HEK293 (cell line): ENCODE results near the gene DDAH1.

Experiments
- CTCF ChIA-PET: fragments of 350-600 bp; formaldehyde crosslinking; extraction: SDS; loops from one replicate; lab custom pipeline; 2021; ENCODE audit warnings: antibody characterized with exemption; lab: Yijun Ruan, JAX
- POLR2A ChIA-PET: fragments of 300-600 bp; formaldehyde crosslinking; extraction: SDS; loops from one replicate; lab custom pipeline; 2020; ENCODE audit warnings: antibody characterized with exemption, inconsistent platforms; lab: Yijun Ruan, JAX
- H3K27ac ChIP-seq: fragments of 200-500 bp; sonication (Bioruptor generic); 2 replicates; pipeline ENCODE4 v1.5.1; 2014; ENCODE audit warnings: low read depth, low read length, control low read depth, inconsistent platforms; ENCODE audit errors: extremely low read depth
- H3K36me3 ChIP-seq, 2 experiments: fragments of 200-500 bp in 1 of 2; sonication (Bioruptor generic) in 1 of 2; 1 replicate in 1 of 2; 2 replicates in 1 of 2; pipeline ENCODE4 v1.5.1; 2014 to 2017; ENCODE audit warnings: inconsistent platforms in 2 of 2, low read length in 2 of 2; ENCODE audit not compliant: control insufficient read depth in 2 of 2, insufficient read depth in 1 of 2
- H3K4me1 ChIP-seq: fragments of 200-500 bp; sonication (Bioruptor generic); 2 replicates; pipeline ENCODE4 v1.5.1; 2014; ENCODE audit warnings: mild to moderate bottlenecking, low read length, inconsistent platforms; ENCODE audit not compliant: control insufficient read depth, insufficient read depth
- H3K4me3 ChIP-seq: 2 replicates; pipeline ENCODE4 v1.5.1; 2011; ENCODE audit warnings: low read depth, mild to moderate bottlenecking, control low read depth, low read length, moderate library complexity
- H3K9me3 ChIP-seq: fragments of 200-500 bp; sonication (Bioruptor generic); 2 replicates; pipeline ENCODE4 v1.5.1; 2014; ENCODE audit warnings: low read depth, low read length, inconsistent platforms; ENCODE audit not compliant: control insufficient read depth, insufficient read depth
- MZF1 ChIP-seq: fragments of 450-650 bp; formaldehyde crosslinking; IDR thresholded peaks from 2 replicates; pipeline ENCODE4 v1.5.1; 2017; ENCODE audit warnings: missing biosample characterization, missing genetic modification characterization, borderline replicate concordance
- PATZ1 ChIP-seq: fragments of 450-650 bp; formaldehyde crosslinking; IDR thresholded peaks from 2 replicates; pipeline ENCODE4 v1.5.1; 2016; ENCODE audit warnings: missing biosample characterization, missing genetic modification characterization
- ZEB2 ChIP-seq: fragments of 450-650 bp; formaldehyde crosslinking; IDR thresholded peaks from 2 replicates; pipeline ENCODE4 v1.5.1; 2016; ENCODE audit warnings: missing biosample characterization, missing genetic modification characterization
- ZNF10 ChIP-seq: fragments of 450-650 bp; formaldehyde crosslinking; IDR thresholded peaks from 2 replicates; pipeline ENCODE4 v1.5.1; 2017; ENCODE audit warnings: missing biosample characterization, missing genetic modification characterization
- ZNF155 ChIP-seq: fragments of 450-650 bp; formaldehyde crosslinking; IDR thresholded peaks from 2 replicates; pipeline ENCODE4 v1.5.1; 2016; ENCODE audit warnings: missing biosample characterization, missing genetic modification characterization
- ZNF214 ChIP-seq: fragments of 450-650 bp; formaldehyde crosslinking; IDR thresholded peaks from 2 replicates; pipeline ENCODE4 v1.5.1; 2017; ENCODE audit warnings: missing biosample characterization, mild to moderate bottlenecking, missing genetic modification characterization, borderline replicate concordance
- ZNF221 ChIP-seq: fragments of 450-650 bp; formaldehyde crosslinking; IDR thresholded peaks from 2 replicates; pipeline ENCODE4 v1.5.1; 2017; ENCODE audit warnings: missing biosample characterization, missing genetic modification characterization, borderline replicate concordance
- ZNF426 ChIP-seq: fragments of 450-650 bp; formaldehyde crosslinking; IDR thresholded peaks from 2 replicates; pipeline ENCODE4 v1.5.1; 2017; ENCODE audit warnings: missing biosample characterization, missing genetic modification characterization, mild to moderate bottlenecking, inconsistent platforms, moderate library complexity
- ZNF48 ChIP-seq: fragments of 450-650 bp; formaldehyde crosslinking; IDR thresholded peaks from 2 replicates; pipeline ENCODE4 v1.5.1; 2016; ENCODE audit warnings: missing biosample characterization, missing genetic modification characterization
- ZNF518A ChIP-seq: fragments of 450-650 bp; formaldehyde crosslinking; conservative IDR thresholded peaks from 2 replicates; pipeline ENCODE4 v1.5.1; 2016; ENCODE audit warnings: low read depth, missing biosample characterization, missing genetic modification characterization
- ZNF670 ChIP-seq: fragments of 450-650 bp; formaldehyde crosslinking; IDR thresholded peaks from 2 replicates; pipeline ENCODE4 v1.5.1; 2016; ENCODE audit warnings: missing biosample characterization, missing genetic modification characterization, low read depth
- ZNF777 ChIP-seq: fragments of 450-650 bp; formaldehyde crosslinking; IDR thresholded peaks from 2 replicates; pipeline ENCODE4 v1.5.1; 2017; ENCODE audit warnings: missing biosample characterization, missing genetic modification characterization, borderline replicate concordance
- TF ChIP-seq, protein P1 (sequence below): fragments of 450-650 bp; formaldehyde crosslinking; IDR thresholded peaks from 2 replicates; pipeline ENCODE4 v1.5.1; 2016; ENCODE audit warnings: missing biosample characterization, missing genetic modification characterization, low read depth
- TF ChIP-seq, protein P2 (sequence below): fragments of 450-650 bp; formaldehyde crosslinking; IDR thresholded peaks from 2 replicates; pipeline ENCODE4 v1.5.1; 2016; ENCODE audit warnings: missing biosample characterization, missing genetic modification characterization
- TF ChIP-seq, protein P3 (sequence below): fragments of 450-650 bp; formaldehyde crosslinking; IDR thresholded peaks from 2 replicates; pipeline ENCODE4 v1.5.1; 2017; ENCODE audit warnings: missing biosample characterization, missing genetic modification characterization

Gene DDAH1

GRCh38 chr1:85433096-85433495 lies 31.9 kb downstream of the DDAH1 start:
- TF ChIP-seq PATZ1 (tag by site-specific recombination), result no peak
- TF ChIP-seq ZNF518A, result no peak
- no peak for TF ChIP-seq ZNF426
- no peak for TF ChIP-seq ZNF670 (tag by site-specific recombination)
- no peak for TF ChIP-seq ZNF155 (tag by site-specific recombination)
- TF ChIP-seq ZNF48 (tag by site-specific recombination), result no peak
- TF ChIP-seq ZNF221 (tag by site-specific recombination), result no peak
- no peak for TF ChIP-seq MZF1
- TF ChIP-seq ZNF10 (tag by site-specific recombination), result no peak
- TF ChIP-seq, protein P1, sequence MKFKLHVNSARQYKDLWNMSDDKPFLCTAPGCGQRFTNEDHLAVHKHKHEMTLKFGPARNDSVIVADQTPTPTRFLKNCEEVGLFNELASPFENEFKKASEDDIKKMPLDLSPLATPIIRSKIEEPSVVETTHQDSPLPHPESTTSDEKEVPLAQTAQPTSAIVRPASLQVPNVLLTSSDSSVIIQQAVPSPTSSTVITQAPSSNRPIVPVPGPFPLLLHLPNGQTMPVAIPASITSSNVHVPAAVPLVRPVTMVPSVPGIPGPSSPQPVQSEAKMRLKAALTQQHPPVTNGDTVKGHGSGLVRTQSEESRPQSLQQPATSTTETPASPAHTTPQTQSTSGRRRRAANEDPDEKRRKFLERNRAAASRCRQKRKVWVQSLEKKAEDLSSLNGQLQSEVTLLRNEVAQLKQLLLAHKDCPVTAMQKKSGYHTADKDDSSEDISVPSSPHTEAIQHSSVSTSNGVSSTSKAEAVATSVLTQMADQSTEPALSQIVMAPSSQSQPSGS (tag by site-specific recombination), result no peak
- TF ChIP-seq ZNF777 (tag by site-specific recombination), result no peak
- TF ChIP-seq ZEB2 (tag by site-specific recombination), result no peak
- TF ChIP-seq ZNF214 (tag by site-specific recombination), result no peak
- TF ChIP-seq, protein P2, sequence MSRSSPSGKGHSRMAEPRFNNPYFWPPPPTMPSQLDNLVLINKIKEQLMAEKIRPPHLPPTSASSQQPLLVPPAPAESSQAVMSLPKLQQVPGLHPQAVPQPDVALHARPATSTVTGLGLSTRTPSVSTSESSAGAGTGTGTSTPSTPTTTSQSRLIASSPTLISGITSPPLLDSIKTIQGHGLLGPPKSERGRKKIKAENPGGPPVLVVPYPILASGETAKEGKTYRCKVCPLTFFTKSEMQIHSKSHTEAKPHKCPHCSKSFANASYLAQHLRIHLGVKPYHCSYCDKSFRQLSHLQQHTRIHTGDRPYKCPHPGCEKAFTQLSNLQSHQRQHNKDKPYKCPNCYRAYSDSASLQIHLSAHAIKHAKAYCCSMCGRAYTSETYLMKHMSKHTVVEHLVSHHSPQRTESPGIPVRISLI, result no peak
- TF ChIP-seq, protein P3, sequence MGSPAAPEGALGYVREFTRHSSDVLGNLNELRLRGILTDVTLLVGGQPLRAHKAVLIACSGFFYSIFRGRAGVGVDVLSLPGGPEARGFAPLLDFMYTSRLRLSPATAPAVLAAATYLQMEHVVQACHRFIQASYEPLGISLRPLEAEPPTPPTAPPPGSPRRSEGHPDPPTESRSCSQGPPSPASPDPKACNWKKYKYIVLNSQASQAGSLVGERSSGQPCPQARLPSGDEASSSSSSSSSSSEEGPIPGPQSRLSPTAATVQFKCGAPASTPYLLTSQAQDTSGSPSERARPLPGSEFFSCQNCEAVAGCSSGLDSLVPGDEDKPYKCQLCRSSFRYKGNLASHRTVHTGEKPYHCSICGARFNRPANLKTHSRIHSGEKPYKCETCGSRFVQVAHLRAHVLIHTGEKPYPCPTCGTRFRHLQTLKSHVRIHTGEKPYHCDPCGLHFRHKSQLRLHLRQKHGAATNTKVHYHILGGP (tag by site-specific recombination), result no peak
- H3K9me3 ChIP-seq, result no peaks in the 10 kb centered on the region
- H3K27ac ChIP-seq, result no peak overlapping the region
- no peaks in the 10 kb centered on the region; a peak in 1 of 3 replicates for H3K36me3 ChIP-seq
- ChIA-PET POLR2A (no interaction called here), CTCF (no interaction called here)
- H3K4me1 ChIP-seq, result no peaks in the 10 kb centered on the region
- H3K4me3 ChIP-seq, result no peak overlapping the region
